Mammary epithelial cell (primary cell): ENCODE measurements around the gene DPH3.

ENCODE experiments used
- CTCF ChIP-seq, 2 donors: IDR thresholded peaks in 1 of 2; conservative IDR thresholded peaks in 1 of 2; 2 replicates each; pipeline ENCODE4 v1.5.1; 2011 to 2012; ENCODE audit warnings: inconsistent platforms in 2 of 2, low read length in 2 of 2, mild to moderate bottlenecking in 2 of 2, control low read depth in 1 of 2, low read depth in 1 of 2; ENCODE audit not compliant: insufficient read depth in 1 of 2; ENCODE audit errors: extremely low read depth in 1 of 2
- EZH2 ChIP-seq: IDR thresholded peaks from 2 replicates; pipeline ENCODE4 v1.6.1; 2012; ENCODE audit warnings: low read length, inconsistent platforms, borderline replicate concordance

- TF ChIP-seq CTCF (conservative IDR thresholded peaks at IDR 0.05 in 1 of 2, IDR thresholded peaks at IDR 0.05 in 1 of 2; ENCODE audit: extremely low read depth in 1 of 2, insufficient read depth in 1 of 2, low read depth in 1 of 2, low read length in 2 of 2) (no peak), EZH2 (no peak)
Measured at GRCh38 chr3:16270855-16271254, 6.1 kb upstream of the DPH3 start.
